A549 (cell line): ENCODE data around the gene GABRR3. TPM values are rescaled to one million over a fixed set of nuclear protein-coding genes. Genes with fewer than 3 reads are reported as not detected.

Experiments
- ATAC-seq, 2 experiments: fragments of 200-7000 bp in 1 of 2; fragments of >200 bp in 1 of 2; cut with Nextera tagmentation in 1 of 2; cut with Tn5 transposase in 1 of 2; 3 replicates each; pipeline versions ENCODE4 v1.8.0 to v1.9.1; 2018 to 2020; ENCODE audit warnings: mild to moderate bottlenecking in 1 of 2, moderate library complexity in 1 of 2
- CTCF ChIA-PET: fragments of 300-600 bp; sonication (Branson Sonifier 250); formaldehyde crosslinking; extraction: SDS; loops from one replicate; lab custom pipeline; 2021; ENCODE audit warnings: antibody characterized with exemption, inconsistent platforms; lab: Yijun Ruan, JAX
- POLR2A ChIA-PET: fragments of 350-600 bp; formaldehyde crosslinking; extraction: SDS; loops from one replicate; lab custom pipeline; 2021; ENCODE audit warnings: antibody characterized with exemption, inconsistent platforms; lab: Yijun Ruan, JAX
- DNase-seq, 2 experiments: peaks; one replicate each; pipeline versions ENCODE4 v3.0.0 to v3.0.0-alpha.2; 2011 to 2016; ENCODE audit warnings: low read depth in 1 of 2, low spot score in 1 of 2
- FAIRE-seq: peaks from 2 replicates; lab custom pipeline; 2011; peaks lifted over from hg19 to GRCh38; lab: Jason Lieb, UNC
- H3K27ac ChIP-seq, 2 experiments: fragments of >200 bp; sonication (Bioruptor Twin); formaldehyde crosslinking; 3 replicates each; pipeline ENCODE4 v1.5.1; 2016 to 2017
- H3K4me1 ChIP-seq: fragments of >200 bp; sonication (Bioruptor Twin); formaldehyde crosslinking; 3 replicates; pipeline ENCODE4 v1.6.1; 2016
- H3K4me2 ChIP-seq: fragments of >200 bp; sonication (Bioruptor Twin); formaldehyde crosslinking; 3 replicates; pipeline ENCODE4 v1.6.1; 2016
- H3K4me3 ChIP-seq: fragments of >200 bp; sonication (Bioruptor Twin); formaldehyde crosslinking; 3 replicates; pipeline ENCODE4 v1.5.1; 2016
- H3K9me3 ChIP-seq: fragments of >200 bp; sonication (Bioruptor Twin); formaldehyde crosslinking; 3 replicates; pipeline ENCODE4 v1.6.1; 2016
- CBX2 ChIP-seq: fragments of 200-600 bp; sonication (generic); IDR thresholded peaks from 2 replicates; pipeline ENCODE4 v1.6.1; 2016; ENCODE audit warnings: low read depth, mild to moderate bottlenecking, borderline replicate concordance
- CHD2 ChIP-seq: fragments of 150-350 bp; IDR thresholded peaks from 2 replicates; pipeline ENCODE4 v1.6.1; 2014; ENCODE audit warnings: low read length; ENCODE audit not compliant: partially characterized antibody
- EHMT2 ChIP-seq: fragments of 200-600 bp; sonication (generic); IDR thresholded peaks from 2 replicates; pipeline ENCODE4 v1.6.1; 2016; ENCODE audit warnings: antibody characterized with exemption, low read depth, mild to moderate bottlenecking, moderate library complexity
- FOSB ChIP-seq: fragments of 250-450 bp; sonication (Bioruptor Pico); IDR thresholded peaks from 2 replicates; pipeline ENCODE4 v1.5.0; 2020; ENCODE audit warnings: mild to moderate bottlenecking, moderate library complexity
- FOXS1 ChIP-seq: fragments of 250-450 bp; sonication (Bioruptor Pico); IDR thresholded peaks from 2 replicates; pipeline ENCODE4 v1.5.0; 2020; ENCODE audit warnings: mild to moderate bottlenecking, moderate library complexity
- GATA3 ChIP-seq: IDR thresholded peaks from 2 replicates; pipeline ENCODE4 v1.6.1; 2012; ENCODE audit warnings: borderline replicate concordance
- HDAC2 ChIP-seq: fragments of 200-600 bp; sonication (generic); IDR thresholded peaks from 2 replicates; pipeline ENCODE4 v1.6.1; 2016
- JUNB ChIP-seq: fragments of >200 bp; sonication (Bioruptor Twin); formaldehyde crosslinking; IDR thresholded peaks from 2 replicates; pipeline ENCODE4 v1.6.1; 2016
- KDM1A ChIP-seq: fragments of 200-600 bp; sonication (generic); IDR thresholded peaks from 2 replicates; pipeline ENCODE4 v1.6.1; 2016; ENCODE audit warnings: low read depth, mild to moderate bottlenecking
- KDM5A ChIP-seq: fragments of 200-600 bp; sonication (generic); IDR thresholded peaks from 2 replicates; pipeline ENCODE4 v1.6.1; 2016; ENCODE audit warnings: antibody characterized with exemption, mild to moderate bottlenecking
- MAFK ChIP-seq: fragments of 450-650 bp; IDR thresholded peaks from 2 replicates; pipeline ENCODE4 v1.6.1; 2014; ENCODE audit not compliant: partially characterized antibody
- NFE2L2 ChIP-seq: fragments of 150-350 bp; conservative IDR thresholded peaks from 2 replicates; pipeline ENCODE4 v1.6.1; 2014; ENCODE audit warnings: low read length
- NPAS2 ChIP-seq: fragments of 250-450 bp; sonication (Bioruptor Pico); IDR thresholded peaks from 2 replicates; pipeline ENCODE4 v1.8.0; 2022; ENCODE audit warnings: mild to moderate bottlenecking, moderate library complexity, borderline replicate concordance
- POLR2AphosphoS2 ChIP-seq: conservative IDR thresholded peaks from 2 replicates; pipeline ENCODE4 v1.6.1; 2012; ENCODE audit warnings: low read length, improper control_type of control experiment, inconsistent platforms
- RCOR1 ChIP-seq: fragments of 150-350 bp; IDR thresholded peaks from 2 replicates; pipeline ENCODE4 v1.6.1; 2014; ENCODE audit warnings: antibody characterized with exemption, low read length, low read depth
- RFX5 ChIP-seq: fragments of 450-650 bp; IDR thresholded peaks from 2 replicates; pipeline ENCODE4 v1.7.1; 2014; ENCODE audit warnings: antibody characterized with exemption, mild to moderate bottlenecking, moderate library complexity
- RNF2 ChIP-seq: fragments of 200-600 bp; sonication (generic); IDR thresholded peaks from 2 replicates; pipeline ENCODE4 v1.6.1; 2016; ENCODE audit warnings: low read depth, mild to moderate bottlenecking, antibody characterized with exemption, moderate library complexity, borderline replicate concordance
- SREBF2 ChIP-seq: fragments of 450-650 bp; IDR thresholded peaks from 2 replicates; pipeline ENCODE4 v1.6.1; 2014; ENCODE audit warnings: mild to moderate bottlenecking, moderate library complexity
- TFCP2L1 ChIP-seq: fragments of 250-450 bp; sonication (Bioruptor Pico); IDR thresholded peaks from 2 replicates; pipeline ENCODE4 v1.5.0; 2021; ENCODE audit warnings: mild to moderate bottlenecking
- TP53 ChIP-seq: fragments of 250-450 bp; sonication (Bioruptor Pico); IDR thresholded peaks from 2 replicates; pipeline ENCODE4 v1.5.0; 2021; ENCODE audit warnings: mild to moderate bottlenecking, moderate library complexity
- ZC3H11A ChIP-seq: fragments of 450-650 bp; IDR thresholded peaks from 2 replicates; pipeline ENCODE4 v1.6.1; 2014; ENCODE audit warnings: antibody characterized with exemption, mild to moderate bottlenecking
- ZFP36 ChIP-seq: fragments of 450-650 bp; IDR thresholded peaks from 2 replicates; pipeline ENCODE4 v1.6.1; 2014; ENCODE audit warnings: borderline replicate concordance; ENCODE audit not compliant: partially characterized antibody
- ZNF302 ChIP-seq: fragments of 250-450 bp; sonication (Bioruptor Pico); IDR thresholded peaks from 2 replicates; pipeline ENCODE4 v1.9.0; 2021; ENCODE audit warnings: inconsistent platforms, mild to moderate bottlenecking, moderate library complexity
- ZSCAN20 ChIP-seq: fragments of 250-450 bp; sonication (Bioruptor Pico); IDR thresholded peaks from 2 replicates; pipeline ENCODE4 v1.8.0; 2022; ENCODE audit warnings: mild to moderate bottlenecking, moderate library complexity
- WGBS: methylation state at CpG from one replicate; pipeline ENCODE4 v1.1.6; 2017; ENCODE audit errors: missing lambda C conversion rate; 5-methylcytosine and 5-hydroxymethylcytosine counted together
- polyA plus RNA-seq, 4 experiments: library from polyadenylated mRNA; depleted of rRNA in 3 of 4; stranded (reverse); fragments of >200 nt; fragmentation: RNase III in 1 of 4; extraction: RNeasy Plus Mini Kit Qiagen cat#74134 plus additional on column Dnase treatment in 1 of 4; gene quantifications; 2 replicates in 3 of 4; 3 replicates in 1 of 4; pipeline ENCODE4 v1.2.3, GENCODE V29; 2011 to 2017
- TF ChIP-seq, protein P1 (sequence below): fragments of 150-350 bp; IDR thresholded peaks from 2 replicates; pipeline ENCODE4 v1.6.1; 2014; ENCODE audit warnings: low read depth, mild to moderate bottlenecking, low read length
- TF ChIP-seq, protein P2 (sequence below): fragments of 450-650 bp; IDR thresholded peaks from 2 replicates; pipeline ENCODE4 v1.6.1; 2014; ENCODE audit warnings: antibody characterized with exemption
- TF ChIP-seq, protein P3 (sequence below): IDR thresholded peaks from 2 replicates; pipeline ENCODE4 v1.6.1; 2012
- TF ChIP-seq, protein P4 (sequence below): IDR thresholded peaks from 2 replicates; pipeline ENCODE4 v1.6.1; 2012
- TF ChIP-seq, protein P5 (sequence below): fragments of 200-600 bp; sonication (generic); IDR thresholded peaks from 2 replicates; pipeline ENCODE4 v1.6.1; 2016; ENCODE audit warnings: antibody characterized with exemption, mild to moderate bottlenecking, moderate library complexity
- TF ChIP-seq, protein P6 (sequence below): fragments of >200 bp; sonication (Bioruptor Twin); formaldehyde crosslinking; IDR thresholded peaks from 3 replicates; pipeline ENCODE4 v1.6.1; 2016

GABRR3 gene
- polyA plus RNA-seq, 2 of the 4 experiments (the other 2 are of a cell fraction): not detected

DNA sequence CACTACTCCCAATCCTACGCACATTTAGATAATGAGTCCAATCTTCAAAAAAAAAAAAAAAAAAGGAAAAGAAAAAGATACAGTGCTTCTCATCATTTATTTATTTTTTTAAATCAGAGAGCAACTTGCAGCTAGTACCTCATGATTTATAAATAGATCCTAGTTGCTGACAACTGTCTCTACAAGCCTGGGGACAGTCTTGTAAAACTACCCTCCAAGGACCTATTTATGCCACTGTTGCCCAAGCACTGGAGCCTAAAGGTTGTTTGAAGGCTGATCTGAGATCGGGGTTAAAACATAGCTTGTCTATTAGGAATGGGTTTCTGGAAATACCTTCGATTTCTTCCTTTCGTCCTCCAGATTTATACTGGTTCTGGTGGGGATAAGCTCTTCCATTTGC, 14.7 kb downstream of the GABRR3 start:
- 83% methylated on average over 4 of the region's 4 CpGs for WGBS
- ATAC-seq (no peak), FAIRE-seq (no peak), DNase-seq (no peak)
- Histone ChIP-seq H3K9me3 (no peaks in the 10 kb centered on the region), H3K4me1 (no peaks in the 10 kb centered on the region), H3K4me3 (no peak overlapping the region), H3K4me2 (no peak overlapping the region), H3K27ac (no peak overlapping the region)
- CTCF ChIA-PET: interaction anchor here (1.0 to 7.6 kb wide), 5 partner anchors 9 to 1157 kb away, joined by 3 to 101 read pairs (median 36); no protein-coding TSS in a partner anchor
- POLR2A ChIA-PET: no interaction called here
- no peak for TF ChIP-seq FOSB
- no peak for TF ChIP-seq RNF2
- no peak for TF ChIP-seq GATA3
- no peak for TF ChIP-seq SREBF2
- TF ChIP-seq FOXS1 (CRISPR knock-in tag): no peak
- no peak for TF ChIP-seq KDM5A
- TF ChIP-seq RFX5: no peak
- TF ChIP-seq CBX2: no peak
- TF ChIP-seq RCOR1: no peak
- TF ChIP-seq NPAS2 (CRISPR knock-in tag): no peak

DNA sequence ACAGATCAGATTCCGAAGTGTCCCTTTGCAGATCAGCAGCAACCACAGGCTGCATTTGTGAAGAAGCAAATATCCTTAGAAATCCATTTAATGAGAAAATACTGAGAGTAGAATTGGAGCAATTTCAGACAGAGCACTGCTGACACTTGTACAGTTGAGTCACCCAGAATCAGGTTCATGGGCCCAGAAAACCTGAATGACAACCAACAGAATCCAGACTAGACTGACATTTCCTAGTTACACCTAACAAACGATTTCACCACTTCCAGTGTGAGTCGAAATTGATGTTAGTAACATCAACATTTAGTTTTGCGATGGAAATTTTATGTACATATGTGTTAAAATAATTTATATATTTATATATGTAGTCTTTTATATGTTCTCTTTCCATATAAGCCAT, 16.8 kb downstream of the GABRR3 start:
- FAIRE-seq (no peak), DNase-seq (no peak), ATAC-seq (no peak)
- Histone ChIP-seq H3K4me1 (peaks cover 11% of the 10 kb centered on the region), H3K9me3 (no peaks in the 10 kb centered on the region), H3K4me2 (no peak overlapping the region), H3K27ac (no peak overlapping the region), H3K4me3 (no peak overlapping the region)
- ChIA-PET POLR2A (no interaction called here), CTCF (no interaction called here)
- TF ChIP-seq, protein P1, sequence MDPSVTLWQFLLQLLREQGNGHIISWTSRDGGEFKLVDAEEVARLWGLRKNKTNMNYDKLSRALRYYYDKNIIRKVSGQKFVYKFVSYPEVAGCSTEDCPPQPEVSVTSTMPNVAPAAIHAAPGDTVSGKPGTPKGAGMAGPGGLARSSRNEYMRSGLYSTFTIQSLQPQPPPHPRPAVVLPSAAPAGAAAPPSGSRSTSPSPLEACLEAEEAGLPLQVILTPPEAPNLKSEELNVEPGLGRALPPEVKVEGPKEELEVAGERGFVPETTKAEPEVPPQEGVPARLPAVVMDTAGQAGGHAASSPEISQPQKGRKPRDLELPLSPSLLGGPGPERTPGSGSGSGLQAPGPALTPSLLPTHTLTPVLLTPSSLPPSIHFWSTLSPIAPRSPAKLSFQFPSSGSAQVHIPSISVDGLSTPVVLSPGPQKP: no peak
- TF ChIP-seq MAFK: no peak
- no peak for TF ChIP-seq NFE2L2
- TF ChIP-seq TFCP2L1 (CRISPR knock-in tag): no peak
- TF ChIP-seq ZNF302 (CRISPR knock-in tag): no peak
- TF ChIP-seq, protein P2, sequence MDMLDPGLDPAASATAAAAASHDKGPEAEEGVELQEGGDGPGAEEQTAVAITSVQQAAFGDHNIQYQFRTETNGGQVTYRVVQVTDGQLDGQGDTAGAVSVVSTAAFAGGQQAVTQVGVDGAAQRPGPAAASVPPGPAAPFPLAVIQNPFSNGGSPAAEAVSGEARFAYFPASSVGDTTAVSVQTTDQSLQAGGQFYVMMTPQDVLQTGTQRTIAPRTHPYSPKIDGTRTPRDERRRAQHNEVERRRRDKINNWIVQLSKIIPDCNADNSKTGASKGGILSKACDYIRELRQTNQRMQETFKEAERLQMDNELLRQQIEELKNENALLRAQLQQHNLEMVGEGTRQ: no peak
- TF ChIP-seq TP53 (CRISPR knock-in tag): no peak
- TF ChIP-seq, protein P3, sequence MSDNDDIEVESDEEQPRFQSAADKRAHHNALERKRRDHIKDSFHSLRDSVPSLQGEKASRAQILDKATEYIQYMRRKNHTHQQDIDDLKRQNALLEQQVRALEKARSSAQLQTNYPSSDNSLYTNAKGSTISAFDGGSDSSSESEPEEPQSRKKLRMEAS: no peak
- TF ChIP-seq, protein P4, sequence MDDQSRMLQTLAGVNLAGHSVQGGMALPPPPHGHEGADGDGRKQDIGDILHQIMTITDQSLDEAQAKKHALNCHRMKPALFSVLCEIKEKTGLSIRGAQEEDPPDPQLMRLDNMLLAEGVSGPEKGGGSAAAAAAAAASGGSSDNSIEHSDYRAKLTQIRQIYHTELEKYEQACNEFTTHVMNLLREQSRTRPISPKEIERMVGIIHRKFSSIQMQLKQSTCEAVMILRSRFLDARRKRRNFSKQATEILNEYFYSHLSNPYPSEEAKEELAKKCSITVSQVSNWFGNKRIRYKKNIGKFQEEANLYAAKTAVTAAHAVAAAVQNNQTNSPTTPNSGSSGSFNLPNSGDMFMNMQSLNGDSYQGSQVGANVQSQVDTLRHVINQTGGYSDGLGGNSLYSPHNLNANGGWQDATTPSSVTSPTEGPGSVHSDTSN: no peak
- TF ChIP-seq, protein P5, sequence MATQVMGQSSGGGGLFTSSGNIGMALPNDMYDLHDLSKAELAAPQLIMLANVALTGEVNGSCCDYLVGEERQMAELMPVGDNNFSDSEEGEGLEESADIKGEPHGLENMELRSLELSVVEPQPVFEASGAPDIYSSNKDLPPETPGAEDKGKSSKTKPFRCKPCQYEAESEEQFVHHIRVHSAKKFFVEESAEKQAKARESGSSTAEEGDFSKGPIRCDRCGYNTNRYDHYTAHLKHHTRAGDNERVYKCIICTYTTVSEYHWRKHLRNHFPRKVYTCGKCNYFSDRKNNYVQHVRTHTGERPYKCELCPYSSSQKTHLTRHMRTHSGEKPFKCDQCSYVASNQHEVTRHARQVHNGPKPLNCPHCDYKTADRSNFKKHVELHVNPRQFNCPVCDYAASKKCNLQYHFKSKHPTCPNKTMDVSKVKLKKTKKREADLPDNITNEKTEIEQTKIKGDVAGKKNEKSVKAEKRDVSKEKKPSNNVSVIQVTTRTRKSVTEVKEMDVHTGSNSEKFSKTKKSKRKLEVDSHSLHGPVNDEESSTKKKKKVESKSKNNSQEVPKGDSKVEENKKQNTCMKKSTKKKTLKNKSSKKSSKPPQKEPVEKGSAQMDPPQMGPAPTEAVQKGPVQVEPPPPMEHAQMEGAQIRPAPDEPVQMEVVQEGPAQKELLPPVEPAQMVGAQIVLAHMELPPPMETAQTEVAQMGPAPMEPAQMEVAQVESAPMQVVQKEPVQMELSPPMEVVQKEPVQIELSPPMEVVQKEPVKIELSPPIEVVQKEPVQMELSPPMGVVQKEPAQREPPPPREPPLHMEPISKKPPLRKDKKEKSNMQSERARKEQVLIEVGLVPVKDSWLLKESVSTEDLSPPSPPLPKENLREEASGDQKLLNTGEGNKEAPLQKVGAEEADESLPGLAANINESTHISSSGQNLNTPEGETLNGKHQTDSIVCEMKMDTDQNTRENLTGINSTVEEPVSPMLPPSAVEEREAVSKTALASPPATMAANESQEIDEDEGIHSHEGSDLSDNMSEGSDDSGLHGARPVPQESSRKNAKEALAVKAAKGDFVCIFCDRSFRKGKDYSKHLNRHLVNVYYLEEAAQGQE: no peak
- TF ChIP-seq KDM1A: no peak
- no peak for TF ChIP-seq ZC3H11A
- TF ChIP-seq JUNB: no peak
- no peak for TF ChIP-seq EHMT2
- no peak for TF ChIP-seq POLR2AphosphoS2
- TF ChIP-seq ZSCAN20: no peak
- TF ChIP-seq CHD2: no peak
- TF ChIP-seq, protein P6, sequence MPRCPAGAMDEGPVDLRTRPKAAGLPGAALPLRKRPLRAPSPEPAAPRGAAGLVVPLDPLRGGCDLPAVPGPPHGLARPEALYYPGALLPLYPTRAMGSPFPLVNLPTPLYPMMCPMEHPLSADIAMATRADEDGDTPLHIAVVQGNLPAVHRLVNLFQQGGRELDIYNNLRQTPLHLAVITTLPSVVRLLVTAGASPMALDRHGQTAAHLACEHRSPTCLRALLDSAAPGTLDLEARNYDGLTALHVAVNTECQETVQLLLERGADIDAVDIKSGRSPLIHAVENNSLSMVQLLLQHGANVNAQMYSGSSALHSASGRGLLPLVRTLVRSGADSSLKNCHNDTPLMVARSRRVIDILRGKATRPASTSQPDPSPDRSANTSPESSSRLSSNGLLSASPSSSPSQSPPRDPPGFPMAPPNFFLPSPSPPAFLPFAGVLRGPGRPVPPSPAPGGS: no peak
- TF ChIP-seq ZFP36: no peak
- no peak for TF ChIP-seq HDAC2
- 70% methylated on average over 4 of the region's 4 CpGs for WGBS
